AG04450 (cell line): Measurements from ENCODE around the gene HPGD. TPM values are rescaled to one million over a fixed set of nuclear protein-coding genes. Genes with fewer than 3 reads are reported as not detected.
A peak's percentile ranks its signal among the peaks of the same experiment; 100 is the strongest.

Experiments used
- CTCF ChIA-PET: fragments of 300-600, 350-600 bp; formaldehyde crosslinking; extraction: SDS; loops from one replicate; lab custom pipeline; 2022; ENCODE audit warnings: antibody characterized with exemption, inconsistent platforms; lab: Charles Lee
- POLR2A ChIA-PET: fragments of 350-600 bp; formaldehyde crosslinking; extraction: SDS; loops from one replicate; lab custom pipeline; 2021; ENCODE audit warnings: antibody characterized with exemption, inconsistent platforms; lab: Yijun Ruan, JAX
- DNase-seq: peaks from one replicate; pipeline ENCODE4 v3.0.0-alpha.2; 2011; ENCODE audit warnings: low read depth, low spot score
- H3K27ac ChIP-seq: one replicate; pipeline ENCODE4 v1.5.1; 2012; ENCODE audit warnings: low read depth, low read length, control low read depth
- H3K27me3 ChIP-seq: one replicate; pipeline ENCODE4 v1.6.0; 2012; ENCODE audit warnings: low read length; ENCODE audit not compliant: control insufficient read depth, insufficient read depth
- H3K4me3 ChIP-seq: 2 replicates; pipeline ENCODE4 v1.5.1; 2011; ENCODE audit warnings: mild to moderate bottlenecking, low read depth, low read length, control low read depth
- H3K9me3 ChIP-seq: 2 replicates; pipeline ENCODE4 v1.5.1; 2012; ENCODE audit warnings: low read length; ENCODE audit not compliant: control insufficient read depth, insufficient read depth
- polyA minus RNA-seq: library from RNA; depleted of rRNA, polyadenylated mRNA; stranded (reverse); fragments of >200 nt; gene quantifications from 2 replicates; pipeline ENCODE4 v1.2.3, GENCODE V29; 2011; rRNA and poly(A)+ RNA removed
- polyA plus RNA-seq: library from polyadenylated mRNA; depleted of rRNA; stranded (reverse); fragments of >200 nt; gene quantifications from 2 replicates; pipeline ENCODE4 v1.2.3, GENCODE V29; 2011; rRNA removed
- TF ChIP-seq, protein P1 (sequence below): IDR thresholded peaks from 2 replicates; pipeline ENCODE4 v1.5.1; 2011; ENCODE audit warnings: low read depth, low read length, control low read depth, inconsistent platforms

The HPGD gene
- polyA plus RNA-seq (0.21 TPM in 1 of 2 replicates, not detected in the other), polyA minus RNA-seq (not detected in 2 replicates)

DNA sequence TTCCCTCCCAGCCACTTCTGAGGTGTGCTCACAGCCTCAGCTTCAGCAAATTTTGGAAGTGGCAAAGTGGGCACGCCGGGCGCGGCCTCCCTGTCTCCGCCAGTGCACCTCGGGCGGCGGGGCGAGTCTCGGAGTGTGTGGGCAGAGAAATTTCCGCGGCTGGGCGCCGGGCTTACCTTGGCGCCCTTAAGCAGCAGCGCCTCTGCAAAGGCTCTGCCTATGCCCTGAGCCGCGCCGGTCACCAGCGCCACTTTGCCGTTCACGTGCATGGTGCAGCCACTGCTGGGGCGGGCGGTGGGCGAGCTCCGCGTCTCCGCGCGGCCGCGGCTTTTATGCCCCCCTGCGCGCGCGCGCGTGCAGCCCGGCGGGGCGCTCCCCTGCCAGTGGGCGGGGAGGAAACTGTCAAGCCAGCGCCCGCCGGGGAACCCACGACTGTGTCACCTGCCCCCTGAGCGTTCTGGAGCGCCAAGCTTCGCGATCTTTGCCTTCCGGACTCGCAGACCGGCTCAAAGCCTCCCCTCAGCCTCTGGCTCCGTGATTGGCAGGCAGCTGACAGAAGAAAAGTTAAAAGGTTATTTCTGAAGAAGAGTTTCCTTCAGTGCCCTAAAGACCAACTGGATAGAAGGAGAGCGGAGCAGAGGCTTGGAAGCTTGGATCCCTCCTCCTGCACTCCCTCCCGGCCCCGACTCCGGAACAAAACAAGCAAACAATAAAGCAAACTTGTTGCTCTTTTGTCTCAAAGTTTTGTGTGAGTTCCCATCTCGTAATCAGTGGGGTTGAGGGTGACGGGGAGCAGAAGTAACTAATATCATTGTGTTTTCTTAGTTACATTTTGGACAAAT is at the start of gene HPGD:
Gene HPGD, minus strand, starts transcription at position 306 of the 842 bp plus-strand sequence. Its CDS starts 37 bp downstream, at position 269.
- no peak for DNase-seq
- Histone ChIP-seq H3K9me3 (no peaks in the 10 kb centered on the region; the same call in 1 of the 2 replicates), H3K27ac (no peak within 1 kb of the TSS), H3K27me3 (peaks cover 25% of the 10 kb centered on the region), H3K4me3 (peak within 1 kb of the TSS; percentile 46)
- TF ChIP-seq, protein P1, sequence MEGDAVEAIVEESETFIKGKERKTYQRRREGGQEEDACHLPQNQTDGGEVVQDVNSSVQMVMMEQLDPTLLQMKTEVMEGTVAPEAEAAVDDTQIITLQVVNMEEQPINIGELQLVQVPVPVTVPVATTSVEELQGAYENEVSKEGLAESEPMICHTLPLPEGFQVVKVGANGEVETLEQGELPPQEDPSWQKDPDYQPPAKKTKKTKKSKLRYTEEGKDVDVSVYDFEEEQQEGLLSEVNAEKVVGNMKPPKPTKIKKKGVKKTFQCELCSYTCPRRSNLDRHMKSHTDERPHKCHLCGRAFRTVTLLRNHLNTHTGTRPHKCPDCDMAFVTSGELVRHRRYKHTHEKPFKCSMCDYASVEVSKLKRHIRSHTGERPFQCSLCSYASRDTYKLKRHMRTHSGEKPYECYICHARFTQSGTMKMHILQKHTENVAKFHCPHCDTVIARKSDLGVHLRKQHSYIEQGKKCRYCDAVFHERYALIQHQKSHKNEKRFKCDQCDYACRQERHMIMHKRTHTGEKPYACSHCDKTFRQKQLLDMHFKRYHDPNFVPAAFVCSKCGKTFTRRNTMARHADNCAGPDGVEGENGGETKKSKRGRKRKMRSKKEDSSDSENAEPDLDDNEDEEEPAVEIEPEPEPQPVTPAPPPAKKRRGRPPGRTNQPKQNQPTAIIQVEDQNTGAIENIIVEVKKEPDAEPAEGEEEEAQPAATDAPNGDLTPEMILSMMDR, result no peak
- POLR2A ChIA-PET, result no interaction called here
- CTCF ChIA-PET, result interaction anchor here (1.3 kb wide), 1 partner anchor 11 kb away, joined by 5 read pairs; no protein-coding TSS in a partner anchor

DNA sequence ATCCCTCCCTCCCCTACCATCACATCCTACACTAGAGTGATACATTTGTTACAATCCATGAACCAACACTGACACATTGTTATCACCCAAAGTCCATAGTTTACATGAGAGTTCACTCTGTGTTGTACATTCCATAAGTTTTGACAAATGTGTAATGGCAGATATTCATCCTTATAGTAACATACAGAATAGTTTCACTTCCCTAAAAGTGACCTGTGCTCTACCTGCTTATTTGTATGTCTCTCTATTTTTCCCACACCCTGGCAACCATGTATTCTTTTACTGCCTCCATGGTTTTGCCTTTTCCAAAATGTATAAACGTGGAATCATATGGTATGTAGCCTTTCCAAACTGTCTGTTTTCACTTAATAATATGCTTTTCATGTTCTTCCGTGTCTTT is 42.2 kb upstream of the HPGD start:
- H3K4me3 ChIP-seq, result no peak overlapping the region
- CTCF ChIA-PET, result no interaction called here
- no peak overlapping the region for H3K27ac ChIP-seq
- H3K27me3 ChIP-seq, result no peaks in the 10 kb centered on the region
- TF ChIP-seq, protein P1, result no peak
- POLR2A ChIA-PET, result no interaction called here
- no peaks in the 10 kb centered on the region for H3K9me3 ChIP-seq
- DNase-seq, result no peak

DNA sequence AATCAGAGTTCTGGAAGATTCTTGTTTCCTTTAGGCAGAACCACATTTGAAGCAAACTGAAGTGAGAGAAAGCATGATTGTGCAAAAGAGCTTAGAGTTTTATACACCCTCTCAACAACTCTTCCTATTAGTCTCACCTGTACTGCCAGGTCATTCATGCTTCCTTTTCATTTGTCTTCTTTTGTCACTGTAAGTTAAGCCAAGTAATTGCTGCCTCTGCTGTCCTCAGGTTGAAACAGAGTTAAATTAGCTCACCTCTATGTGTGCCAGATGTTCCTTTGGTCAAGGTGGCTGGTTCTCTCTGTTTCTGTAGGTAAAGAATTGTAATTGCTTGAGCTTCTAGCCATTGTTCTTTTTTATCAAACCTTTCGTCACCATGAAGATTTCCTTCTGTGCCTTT is 41.1 kb upstream of the HPGD start:
- no peak for DNase-seq
- H3K9me3 ChIP-seq, result no peaks in the 10 kb centered on the region
- H3K27me3 ChIP-seq, result no peaks in the 10 kb centered on the region
- ChIA-PET CTCF (no interaction called here), POLR2A (no interaction called here)
- no peak overlapping the region for H3K4me3 ChIP-seq
- no peak overlapping the region for H3K27ac ChIP-seq
- TF ChIP-seq, protein P1, result no peak

DNA sequence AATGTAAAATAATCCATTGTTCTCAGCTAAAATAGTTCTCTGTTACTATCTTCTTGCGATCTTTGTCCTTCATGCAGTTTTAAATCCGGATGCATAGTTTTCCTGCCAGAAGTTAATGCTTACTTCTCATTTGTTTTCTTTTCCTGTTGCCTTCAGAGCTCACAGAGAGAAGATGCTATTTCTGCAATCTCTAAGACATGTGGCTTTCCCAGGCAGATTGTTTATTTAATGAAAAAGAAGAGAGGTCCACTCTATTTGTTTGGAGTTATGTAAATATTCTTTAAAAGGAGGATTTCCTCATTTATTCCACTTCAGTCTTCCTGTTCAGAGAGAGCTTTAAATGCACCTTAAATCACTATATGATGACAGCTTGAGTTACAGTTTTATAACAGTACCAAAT is 39.3 kb upstream of the HPGD start:
- TF ChIP-seq, protein P1, result no peak
- no peak overlapping the region for H3K4me3 ChIP-seq
- ChIA-PET POLR2A (no interaction called here), CTCF (interaction anchor here (0.7 kb wide), 1 partner anchor 970 kb away, joined by 3 read pairs; no protein-coding TSS in a partner anchor)
- H3K27ac ChIP-seq, result no peak overlapping the region
- no peaks in the 10 kb centered on the region for H3K9me3 ChIP-seq
- no peak for DNase-seq
- no peaks in the 10 kb centered on the region for H3K27me3 ChIP-seq

DNA sequence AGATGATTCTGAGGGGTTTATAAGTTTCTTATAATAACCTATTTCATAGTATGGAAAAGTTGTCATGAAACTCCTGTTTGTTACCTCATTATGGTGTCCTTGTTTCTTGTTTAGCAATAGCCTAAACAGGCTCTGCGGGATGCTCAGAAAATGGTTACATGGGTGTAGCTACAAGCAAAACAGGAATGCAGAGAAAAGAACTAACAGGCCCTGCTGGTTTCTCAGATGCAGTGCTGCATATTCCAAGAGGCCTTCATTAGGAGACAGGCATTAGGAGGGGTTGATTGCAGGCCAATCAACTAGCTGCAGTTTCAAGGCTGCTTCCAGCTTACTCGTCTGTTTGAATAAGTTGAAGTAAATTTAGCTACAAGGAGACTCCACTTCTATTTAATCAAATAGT is 37.6 kb upstream of the HPGD start:
- no peaks in the 10 kb centered on the region for H3K27me3 ChIP-seq
- no peak overlapping the region for H3K4me3 ChIP-seq
- no peaks in the 10 kb centered on the region for H3K9me3 ChIP-seq
- H3K27ac ChIP-seq, result no peak overlapping the region
- TF ChIP-seq, protein P1, result no peak
- ChIA-PET CTCF (no interaction called here), POLR2A (no interaction called here)
- no peak for DNase-seq
